Subcutaneous adipose tissue (tissue), 4 donors: Measurements from ENCODE around the gene SLC25A20. TPM values are rescaled to one million over a fixed set of nuclear protein-coding genes. Genes with fewer than 3 reads are reported as not detected.

Source experiments
- total RNA-seq, 4 donors: library from RNA; depleted of rRNA; stranded (reverse); fragments of >200 nt; gene quantifications; one replicate each; pipeline ENCODE4 v1.1.0, GENCODE V29; 2016
- TF ChIP-seq, protein P1 (sequence below): fragments of 450-650 bp; IDR thresholded peaks from one replicate; pipeline ENCODE4 v1.5.1; 2016; ENCODE audit warnings: low read depth, mild to moderate bottlenecking, control low read depth, antibody characterized with exemption, moderate library complexity

Gene SLC25A20
- total RNA-seq, 4 donors from 2014 or later: 28.8 to 58.4 (median 42.2) TPM

DNA sequence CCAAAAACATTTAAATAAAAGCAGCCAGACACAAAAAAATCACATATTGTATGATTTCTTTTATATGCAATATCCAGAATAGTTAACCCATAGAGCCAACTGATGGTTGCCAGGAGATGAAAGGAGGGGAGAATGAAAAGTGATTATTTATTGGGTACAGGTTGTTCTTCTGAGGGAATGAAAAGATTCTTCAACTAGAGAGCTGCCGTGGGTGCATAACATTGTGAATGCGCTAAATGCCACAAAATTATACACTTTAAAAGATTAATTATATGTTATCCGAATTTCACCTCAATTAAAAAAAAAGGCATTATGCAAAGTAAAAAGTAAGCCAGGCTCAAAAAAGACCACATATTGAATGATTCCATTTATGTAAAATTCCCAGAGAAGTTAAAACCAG lies 87.2 kb downstream of the SLC25A20 start:
- TF ChIP-seq, protein P1, sequence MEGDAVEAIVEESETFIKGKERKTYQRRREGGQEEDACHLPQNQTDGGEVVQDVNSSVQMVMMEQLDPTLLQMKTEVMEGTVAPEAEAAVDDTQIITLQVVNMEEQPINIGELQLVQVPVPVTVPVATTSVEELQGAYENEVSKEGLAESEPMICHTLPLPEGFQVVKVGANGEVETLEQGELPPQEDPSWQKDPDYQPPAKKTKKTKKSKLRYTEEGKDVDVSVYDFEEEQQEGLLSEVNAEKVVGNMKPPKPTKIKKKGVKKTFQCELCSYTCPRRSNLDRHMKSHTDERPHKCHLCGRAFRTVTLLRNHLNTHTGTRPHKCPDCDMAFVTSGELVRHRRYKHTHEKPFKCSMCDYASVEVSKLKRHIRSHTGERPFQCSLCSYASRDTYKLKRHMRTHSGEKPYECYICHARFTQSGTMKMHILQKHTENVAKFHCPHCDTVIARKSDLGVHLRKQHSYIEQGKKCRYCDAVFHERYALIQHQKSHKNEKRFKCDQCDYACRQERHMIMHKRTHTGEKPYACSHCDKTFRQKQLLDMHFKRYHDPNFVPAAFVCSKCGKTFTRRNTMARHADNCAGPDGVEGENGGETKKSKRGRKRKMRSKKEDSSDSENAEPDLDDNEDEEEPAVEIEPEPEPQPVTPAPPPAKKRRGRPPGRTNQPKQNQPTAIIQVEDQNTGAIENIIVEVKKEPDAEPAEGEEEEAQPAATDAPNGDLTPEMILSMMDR: no peak

Other genes starting within 250 kb of the SLC25A20 start
- gene CELSR3, start 236.0 kb downstream of the SLC25A20 start, total RNA-seq: under 1 TPM; 0.33 to 0.75 (median 0.48) TPM
- gene NCKIPSD, start 213.0 kb downstream of the SLC25A20 start, total RNA-seq: 10 to 100 TPM; 20.5 to 49.2 (median 23.8) TPM
- 100 to 1,000 TPM in 2 of 4 donors, 10 to 100 TPM in 2; 70.3 to 106 (median 90.1) TPM for gene IP6K2, start 181.7 kb downstream of the SLC25A20 start, total RNA-seq
- 10 to 100 TPM; 25.8 to 40.3 (median 33.2) TPM for gene PRKAR2A, start 51.0 kb downstream of the SLC25A20 start, total RNA-seq
- gene ARIH2, start 20.0 kb upstream of the SLC25A20 start, total RNA-seq: 100 to 1,000 TPM in 1 of 4 donors, 10 to 100 TPM in 3; 63.4 to 110 (median 80.2) TPM
- 10 to 100 TPM; 15.3 to 30.6 (median 26.0) TPM for gene P4HTM, start 91.4 kb upstream of the SLC25A20 start, total RNA-seq
- 10 to 100 TPM; 23.8 to 60.2 (median 56.0) TPM for gene WDR6, start 108.5 kb upstream of the SLC25A20 start, total RNA-seq
- 10 to 100 TPM; 10.6 to 43.3 (median 29.8) TPM for gene DALRD3, start 119.7 kb upstream of the SLC25A20 start, total RNA-seq
- gene NDUFAF3, start 123.2 kb upstream of the SLC25A20 start, total RNA-seq: 100 to 1,000 TPM in 3 of 4 donors, 10 to 100 TPM in 1; 95.4 to 179 (median 127) TPM
- 100 to 1,000 TPM in 2 of 4 donors, 10 to 100 TPM in 2; 92.3 to 126 (median 105) TPM for gene IMPDH2, start 130.5 kb upstream of the SLC25A20 start, total RNA-seq
- 10 to 100 TPM; 47.9 to 90.7 (median 76.5) TPM for gene QRICH1, start 195.2 kb upstream of the SLC25A20 start, total RNA-seq
- 100 to 1,000 TPM; 198 to 233 (median 211) TPM for gene QARS1, start 205.9 kb upstream of the SLC25A20 start, total RNA-seq
- 10 to 100 TPM; 26.4 to 73.8 (median 52.3) TPM for gene USP19, start 221.9 kb upstream of the SLC25A20 start, total RNA-seq
- gene LAMB2, start 234.2 kb upstream of the SLC25A20 start, total RNA-seq: 100 to 1,000 TPM; 411 to 623 (median 527) TPM